ENCODE data around the gene IQCE.

The IQCE gene

GRCh38 chr7:2646680-2647571 lies 88.1 kb downstream of the IQCE start:
- Histone ChIP-seq H3K27ac (ENCODE audit: low read depth, low read length) (no peak overlapping the region), H3K4me3 (ENCODE audit: low read depth in 1 of 5, low read length in 5 of 5) (no peak overlapping the region), H3K27me3 (ENCODE audit: control insufficient read depth in 5 of 5, insufficient read depth in 4 of 5, low read length in 5 of 5) (no peaks in the 10 kb centered on the region), H3K4me1 (ENCODE audit: control insufficient read depth in 5 of 5, insufficient read depth in 5 of 5, low read length in 5 of 5) (peaks cover 0 to 29% (median 27%) of the 10 kb centered on the region in 5 donors), H3K9ac (ENCODE audit: low read length in 5 of 5) (no peak overlapping the region), H3K36me3 (ENCODE audit: control insufficient read depth in 5 of 5, insufficient read depth in 5 of 5, low read length in 5 of 5) (peaks cover 0 to 39% (median 26%) of the 10 kb centered on the region in 5 donors), H3K9me3 (ENCODE audit: control insufficient read depth in 5 of 5, low read length in 5 of 5) (no peaks in the 10 kb centered on the region)

GRCh38 chr7:2647594-2648172 lies 88.9 kb downstream of the IQCE start:
- Histone ChIP-seq H3K27me3 (ENCODE audit: control insufficient read depth in 5 of 5, insufficient read depth in 4 of 5, low read length in 5 of 5) (no peaks in the 10 kb centered on the region), H3K36me3 (ENCODE audit: control insufficient read depth in 5 of 5, insufficient read depth in 5 of 5, low read length in 5 of 5) (peaks cover 0 to 46% (median 32%) of the 10 kb centered on the region in 5 donors), H3K4me1 (ENCODE audit: control insufficient read depth in 5 of 5, insufficient read depth in 5 of 5, low read length in 5 of 5) (peaks cover 0 to 26% (median 23%) of the 10 kb centered on the region in 5 donors), H3K9me3 (ENCODE audit: control insufficient read depth in 5 of 5, low read length in 5 of 5) (no peaks in the 10 kb centered on the region), H3K27ac (ENCODE audit: low read depth, low read length) (no peak overlapping the region), H3K9ac (ENCODE audit: low read length in 5 of 5) (no peak overlapping the region), H3K4me3 (ENCODE audit: low read depth in 1 of 5, low read length in 5 of 5) (no peak overlapping the region)

- Histone ChIP-seq H3K9me3 (ENCODE audit: control insufficient read depth in 5 of 5, low read length in 5 of 5) (no peaks in the 10 kb centered on the region), H3K36me3 (ENCODE audit: control insufficient read depth in 5 of 5, insufficient read depth in 5 of 5, low read length in 5 of 5) (peaks cover 0 to 53% (median 32%) of the 10 kb centered on the region in 5 donors), H3K27ac (ENCODE audit: low read depth, low read length) (no peak overlapping the region)
Observed at GRCh38 chr7:2649139-2649838, 90.5 kb downstream of the IQCE start.

GRCh38 chr7:2649991-2650390 lies 91.2 kb downstream of the IQCE start:
- H3K36me3 ChIP-seq (ENCODE audit: control insufficient read depth in 5 of 5, insufficient read depth in 5 of 5, low read length in 5 of 5), result peaks cover 0 to 56% (median 32%) of the 10 kb centered on the region in 5 donors

More at GRCh38 chr7:2649139-2649838, 90.5 kb downstream of the IQCE start:
- Histone ChIP-seq H3K4me1 (ENCODE audit: control insufficient read depth in 5 of 5, insufficient read depth in 5 of 5, low read length in 5 of 5) (peaks cover 0 to 15% (median 13%) of the 10 kb centered on the region in 5 donors), H3K4me3 (ENCODE audit: low read depth in 1 of 5, low read length in 5 of 5) (no peak overlapping the region), H3K27me3 (ENCODE audit: control insufficient read depth in 5 of 5, insufficient read depth in 4 of 5, low read length in 5 of 5) (no peaks in the 10 kb centered on the region), H3K9ac (ENCODE audit: low read length in 5 of 5) (no peak overlapping the region)

GRCh38 chr7:2650451-2650850 lies 91.7 kb downstream of the IQCE start:
- no peaks in the 10 kb centered on the region for H3K9me3 ChIP-seq (ENCODE audit: control insufficient read depth in 5 of 5, low read length in 5 of 5)
- H3K27me3 ChIP-seq (ENCODE audit: control insufficient read depth in 5 of 5, insufficient read depth in 4 of 5, low read length in 5 of 5), result no peaks in the 10 kb centered on the region

More at GRCh38 chr7:2649991-2650390, 91.2 kb downstream of the IQCE start:
- Histone ChIP-seq H3K9me3 (ENCODE audit: control insufficient read depth in 5 of 5, low read length in 5 of 5) (no peaks in the 10 kb centered on the region), H3K27me3 (ENCODE audit: control insufficient read depth in 5 of 5, insufficient read depth in 4 of 5, low read length in 5 of 5) (no peaks in the 10 kb centered on the region), H3K9ac (ENCODE audit: low read length in 5 of 5) (no peak overlapping the region), H3K4me3 (ENCODE audit: low read depth in 1 of 5, low read length in 5 of 5) (no peak overlapping the region), H3K27ac (ENCODE audit: low read depth, low read length) (no peak overlapping the region), H3K4me1 (ENCODE audit: control insufficient read depth in 5 of 5, insufficient read depth in 5 of 5, low read length in 5 of 5) (peaks cover 0 to 8% (median 6%) of the 10 kb centered on the region in 5 donors)

GRCh38 chr7:2651336-2651735 lies 92.6 kb downstream of the IQCE start:
- Histone ChIP-seq H3K4me3 (ENCODE audit: low read depth in 1 of 5, low read length in 5 of 5) (no peak overlapping the region), H3K9me3 (ENCODE audit: control insufficient read depth in 5 of 5, low read length in 5 of 5) (no peaks in the 10 kb centered on the region), H3K27me3 (ENCODE audit: control insufficient read depth in 5 of 5, insufficient read depth in 4 of 5, low read length in 5 of 5) (no peaks in the 10 kb centered on the region), H3K4me1 (ENCODE audit: control insufficient read depth in 5 of 5, insufficient read depth in 5 of 5, low read length in 5 of 5) (no peaks in the 10 kb centered on the region), H3K9ac (ENCODE audit: low read length in 5 of 5) (no peak overlapping the region), H3K27ac (ENCODE audit: low read depth, low read length) (no peak overlapping the region), H3K36me3 (ENCODE audit: control insufficient read depth in 5 of 5, insufficient read depth in 5 of 5, low read length in 5 of 5) (peaks cover 0 to 67% (median 35%) of the 10 kb centered on the region in 5 donors)

More at GRCh38 chr7:2650451-2650850, 91.7 kb downstream of the IQCE start:
- no peak overlapping the region for H3K4me3 ChIP-seq (ENCODE audit: low read depth in 1 of 5, low read length in 5 of 5)
- H3K27ac ChIP-seq (ENCODE audit: low read depth, low read length), result no peak overlapping the region
- peaks cover 0 to 58% (median 32%) of the 10 kb centered on the region in 5 donors for H3K36me3 ChIP-seq (ENCODE audit: control insufficient read depth in 5 of 5, insufficient read depth in 5 of 5, low read length in 5 of 5)
- no peak overlapping the region for H3K9ac ChIP-seq (ENCODE audit: low read length in 5 of 5)
- peaks cover 0 to 3% (median 1%) of the 10 kb centered on the region in 5 donors for H3K4me1 ChIP-seq (ENCODE audit: control insufficient read depth in 5 of 5, insufficient read depth in 5 of 5, low read length in 5 of 5)

- no peak overlapping the region for H3K4me3 ChIP-seq (ENCODE audit: low read depth in 1 of 5, low read length in 5 of 5)
- H3K9me3 ChIP-seq (ENCODE audit: control insufficient read depth in 5 of 5, low read length in 5 of 5), result no peaks in the 10 kb centered on the region
- H3K27ac ChIP-seq (ENCODE audit: low read depth, low read length), result no peak overlapping the region
- H3K27me3 ChIP-seq (ENCODE audit: control insufficient read depth in 5 of 5, insufficient read depth in 4 of 5, low read length in 5 of 5), result no peaks in the 10 kb centered on the region
- no peaks in the 10 kb centered on the region for H3K4me1 ChIP-seq (ENCODE audit: control insufficient read depth in 5 of 5, insufficient read depth in 5 of 5, low read length in 5 of 5)
- H3K9ac ChIP-seq (ENCODE audit: low read length in 5 of 5), result no peak overlapping the region
- H3K36me3 ChIP-seq (ENCODE audit: control insufficient read depth in 5 of 5, insufficient read depth in 5 of 5, low read length in 5 of 5), result peaks cover 0 to 73% (median 41%) of the 10 kb centered on the region in 5 donors
Observed at GRCh38 chr7:2651847-2652735, 93.3 kb downstream of the IQCE start.

- Histone ChIP-seq H3K9ac (ENCODE audit: low read length in 5 of 5) (no peak overlapping the region), H3K4me3 (ENCODE audit: low read depth in 1 of 5, low read length in 5 of 5) (no peak overlapping the region), H3K27me3 (ENCODE audit: control insufficient read depth in 5 of 5, insufficient read depth in 4 of 5, low read length in 5 of 5) (no peaks in the 10 kb centered on the region), H3K4me1 (ENCODE audit: control insufficient read depth in 5 of 5, insufficient read depth in 5 of 5, low read length in 5 of 5) (no peaks in the 10 kb centered on the region), H3K9me3 (ENCODE audit: control insufficient read depth in 5 of 5, low read length in 5 of 5) (no peaks in the 10 kb centered on the region), H3K36me3 (ENCODE audit: control insufficient read depth in 5 of 5, insufficient read depth in 5 of 5, low read length in 5 of 5) (peaks cover 0 to 73% (median 37%) of the 10 kb centered on the region in 5 donors), H3K27ac (ENCODE audit: low read depth, low read length) (no peak overlapping the region)
Observed at GRCh38 chr7:2652736-2653060, 93.9 kb downstream of the IQCE start.

- H3K9me3 ChIP-seq (ENCODE audit: control insufficient read depth in 5 of 5, low read length in 5 of 5), result no peaks in the 10 kb centered on the region
- no peaks in the 10 kb centered on the region for H3K4me1 ChIP-seq (ENCODE audit: control insufficient read depth in 5 of 5, insufficient read depth in 5 of 5, low read length in 5 of 5)
- H3K27ac ChIP-seq (ENCODE audit: low read depth, low read length), result no peak overlapping the region
- no peak overlapping the region for H3K9ac ChIP-seq (ENCODE audit: low read length in 5 of 5)
- H3K4me3 ChIP-seq (ENCODE audit: low read depth in 1 of 5, low read length in 5 of 5), result no peak overlapping the region
- H3K36me3 ChIP-seq (ENCODE audit: control insufficient read depth in 5 of 5, insufficient read depth in 5 of 5, low read length in 5 of 5), result peaks cover 0 to 75% (median 40%) of the 10 kb centered on the region in 5 donors
- no peaks in the 10 kb centered on the region for H3K27me3 ChIP-seq (ENCODE audit: control insufficient read depth in 5 of 5, insufficient read depth in 4 of 5, low read length in 5 of 5)
Observed at GRCh38 chr7:2654059-2654458, 95.3 kb downstream of the IQCE start.
